OCI-LY7 (cell line): ENCODE measurements around the gene CCDC110. TPM values are rescaled to one million over a fixed set of nuclear protein-coding genes. Genes with fewer than 3 reads are reported as not detected.

Source experiments
- BruUV-seq: library from RNA; stranded (reverse); fragments of 400-500 nt; replicated peaks from 2 replicates; lab custom pipeline; 2021; lab: Mats Ljungman, UMichigan
- CTCF ChIA-PET: fragments of 300-600 bp; sonication (Branson Sonifier 250); formaldehyde crosslinking; loops from one replicate; lab custom pipeline; 2022; ENCODE audit warnings: antibody characterized with exemption; ENCODE audit not compliant: unreplicated experiment; lab: Charles Lee
- POLR2A ChIA-PET: fragments of 300-600 bp; sonication (Branson Sonifier 250); formaldehyde crosslinking; loops from one replicate; lab custom pipeline; 2022; ENCODE audit warnings: antibody characterized with exemption; lab: Charles Lee
- DNase-seq: peaks from one replicate; pipeline ENCODE4 v3.0.0-alpha.2; 2015; ENCODE audit warnings: low spot score
- H2AFZ ChIP-seq: fragments of 200-600 bp; sonication (generic), shearing (Covaris generic); 2 replicates; pipeline ENCODE4 v1.6.1; 2014; ENCODE audit warnings: mild to moderate bottlenecking, antibody characterized with exemption, low read length, moderate library complexity
- H3K27ac ChIP-seq: fragments of 200-600 bp; sonication (generic); 2 replicates; pipeline ENCODE4 v1.5.1; 2014; ENCODE audit warnings: mixed run types, low read depth, mild to moderate bottlenecking, moderate library complexity, low read length, inconsistent platforms; ENCODE audit not compliant: poor library complexity, severe bottlenecking
- H3K36me3 ChIP-seq: fragments of 200-600 bp; sonication (generic); 2 replicates; pipeline ENCODE4 v1.6.1; 2014; ENCODE audit warnings: mild to moderate bottlenecking, antibody characterized with exemption, low read length, moderate library complexity, mixed read lengths; ENCODE audit not compliant: insufficient read depth
- H3K4me1 ChIP-seq: fragments of 200-600 bp; sonication (generic); 2 replicates; pipeline ENCODE4 v1.5.1; 2014; ENCODE audit warnings: mild to moderate bottlenecking, low read length; ENCODE audit not compliant: insufficient read depth, poor library complexity, severe bottlenecking
- H3K4me2 ChIP-seq: fragments of 200-600 bp; sonication (generic); 2 replicates; pipeline ENCODE4 v1.6.1; 2014; ENCODE audit warnings: mild to moderate bottlenecking, low read length
- H3K4me3 ChIP-seq: fragments of 200-600 bp; sonication (generic); 2 replicates; pipeline ENCODE4 v1.5.1; 2014; ENCODE audit warnings: mild to moderate bottlenecking, low read depth, low read length; ENCODE audit not compliant: poor library complexity, severe bottlenecking
- H3K79me2 ChIP-seq: fragments of 200-600 bp; sonication (generic); 2 replicates; pipeline ENCODE4 v1.6.1; 2016; ENCODE audit warnings: low read depth, mild to moderate bottlenecking, low read length, moderate library complexity, mixed read lengths; ENCODE audit not compliant: insufficient read depth
- H3K9me2 ChIP-seq: fragments of 200-600 bp; sonication (generic); 2 replicates; pipeline ENCODE4 v1.6.1; 2016; ENCODE audit warnings: mild to moderate bottlenecking, low read length, mixed read lengths; ENCODE audit not compliant: insufficient read depth
- H3K9me3 ChIP-seq: fragments of 200-600 bp; sonication (generic); 2 replicates; pipeline ENCODE4 v1.6.1; 2014; ENCODE audit warnings: mild to moderate bottlenecking, mixed run types, low read length, mixed read lengths
- H4K20me1 ChIP-seq: fragments of 200-600 bp; sonication (generic); 2 replicates; pipeline ENCODE4 v1.6.1; 2014; ENCODE audit warnings: mild to moderate bottlenecking, antibody characterized with exemption, low read length, moderate library complexity, mixed read lengths; ENCODE audit not compliant: insufficient read depth
- EZH2phosphoT487 ChIP-seq: fragments of 200-600 bp; sonication (generic); IDR thresholded peaks from 2 replicates; pipeline ENCODE4 v1.6.1; 2018; ENCODE audit warnings: low read depth, borderline replicate concordance, mild to moderate bottlenecking, mixed run types, antibody characterized with exemption, low read length, moderate library complexity, mixed read lengths
- intact Hi-C: fragments of 100-400 bp; cut with micrococcal nuclease; formaldehyde crosslinking; loops from one replicate; pipeline ENCODE4 v1.10.0; 2022; ENCODE audit not compliant: unreplicated experiment
- total RNA-seq, 2 experiments: library from RNA; depleted of rRNA in 1 of 2; stranded (reverse); fragments of >200 nt in 1 of 2; shearing (Covaris generic) in 1 of 2; gene quantifications; 2 replicates each; pipeline ENCODE4 v1.2.3, GENCODE V29; 2014 to 2022
- TF ChIP-seq, protein P1 (sequence below): fragments of 200-600 bp; sonication (generic); conservative IDR thresholded peaks from 2 replicates; pipeline ENCODE4 v1.5.1; 2014; ENCODE audit warnings: mild to moderate bottlenecking, antibody characterized with exemption, low read length, moderate library complexity, mixed read lengths

CCDC110 gene
- total RNA-seq, 2 experiments from 2014 or later, result 1.7 to 12.0 TPM

DNA sequence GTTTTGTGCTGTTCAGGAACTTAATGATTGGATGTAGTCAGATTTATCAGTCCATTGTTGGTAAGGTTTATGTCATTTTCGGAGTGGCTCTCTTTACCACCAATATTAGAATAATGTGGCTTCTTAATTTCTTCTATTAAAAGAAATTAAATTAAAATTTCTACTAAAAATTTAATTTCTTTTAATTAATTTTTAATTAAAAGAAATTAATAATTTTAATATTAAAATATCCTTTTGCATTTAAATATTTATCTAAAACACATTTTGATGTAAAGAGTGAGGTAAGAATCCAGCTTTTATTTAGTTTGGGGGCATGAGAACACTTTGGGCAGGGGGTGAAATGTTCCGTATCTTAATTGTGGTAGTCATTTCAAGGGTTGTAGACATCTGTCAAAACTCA lies 30.1 kb downstream of the CCDC110 start:
- Histone ChIP-seq H3K4me3 (no peak overlapping the region), H3K36me3 (no peaks in the 10 kb centered on the region), H3K9me2 (no peaks in the 10 kb centered on the region), H3K4me1 (no peaks in the 10 kb centered on the region), H3K27ac (no peak overlapping the region), H3K4me2 (no peak overlapping the region), H2AFZ (no peak overlapping the region), H3K9me3 (no peaks in the 10 kb centered on the region), H3K79me2 (no peaks in the 10 kb centered on the region), H4K20me1 (no peaks in the 10 kb centered on the region)
- TF ChIP-seq, protein P1, sequence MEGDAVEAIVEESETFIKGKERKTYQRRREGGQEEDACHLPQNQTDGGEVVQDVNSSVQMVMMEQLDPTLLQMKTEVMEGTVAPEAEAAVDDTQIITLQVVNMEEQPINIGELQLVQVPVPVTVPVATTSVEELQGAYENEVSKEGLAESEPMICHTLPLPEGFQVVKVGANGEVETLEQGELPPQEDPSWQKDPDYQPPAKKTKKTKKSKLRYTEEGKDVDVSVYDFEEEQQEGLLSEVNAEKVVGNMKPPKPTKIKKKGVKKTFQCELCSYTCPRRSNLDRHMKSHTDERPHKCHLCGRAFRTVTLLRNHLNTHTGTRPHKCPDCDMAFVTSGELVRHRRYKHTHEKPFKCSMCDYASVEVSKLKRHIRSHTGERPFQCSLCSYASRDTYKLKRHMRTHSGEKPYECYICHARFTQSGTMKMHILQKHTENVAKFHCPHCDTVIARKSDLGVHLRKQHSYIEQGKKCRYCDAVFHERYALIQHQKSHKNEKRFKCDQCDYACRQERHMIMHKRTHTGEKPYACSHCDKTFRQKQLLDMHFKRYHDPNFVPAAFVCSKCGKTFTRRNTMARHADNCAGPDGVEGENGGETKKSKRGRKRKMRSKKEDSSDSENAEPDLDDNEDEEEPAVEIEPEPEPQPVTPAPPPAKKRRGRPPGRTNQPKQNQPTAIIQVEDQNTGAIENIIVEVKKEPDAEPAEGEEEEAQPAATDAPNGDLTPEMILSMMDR, result no peak
- TF ChIP-seq EZH2phosphoT487, result no peak
- no TSS peak for BruUV-seq
- no peak for DNase-seq
- POLR2A ChIA-PET, result interaction anchor here (0.6 to 1.3 kb wide), 3 partner anchors 11 to 16 kb away, joined by 3 to 4 read pairs (median 3); no protein-coding TSS in a partner anchor
- CTCF ChIA-PET, result no interaction called here
- intact Hi-C loops, result no loop called here

DNA sequence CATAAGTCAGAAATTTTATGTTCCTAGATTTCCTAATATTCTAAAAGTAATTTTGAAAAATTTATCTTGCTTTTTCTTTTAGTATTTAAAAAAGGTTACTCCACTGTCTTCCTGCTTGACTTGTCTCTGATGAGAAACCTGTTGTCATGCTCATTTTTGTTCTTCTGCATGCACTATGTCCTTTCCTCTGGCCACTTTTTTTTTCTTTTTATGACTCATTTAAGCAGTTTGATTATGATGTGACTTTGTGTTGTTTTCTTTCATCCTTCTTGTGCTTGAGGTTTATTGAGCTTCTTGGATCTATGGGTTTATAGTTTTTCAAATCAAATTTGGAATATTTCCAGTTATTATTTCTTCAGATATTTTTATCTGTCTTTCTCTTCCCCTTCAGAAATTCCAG lies 33.7 kb downstream of the CCDC110 start:
- no peaks in the 10 kb centered on the region for H3K9me3 ChIP-seq
- H4K20me1 ChIP-seq, result no peaks in the 10 kb centered on the region
- H3K4me1 ChIP-seq, result no peaks in the 10 kb centered on the region
- intact Hi-C loops, result no loop called here
- no peaks in the 10 kb centered on the region for H3K36me3 ChIP-seq
- ChIA-PET POLR2A (interaction anchor here (0.6 to 1.7 kb wide), 3 partner anchors 11 to 15 kb away, joined by 3 to 5 read pairs (median 5); partner anchors contain the start of gene UFSP2), CTCF (no interaction called here)
- no peak overlapping the region for H2AFZ ChIP-seq
- no peak overlapping the region for H3K4me3 ChIP-seq
- DNase-seq, result no peak
- no peak overlapping the region for H3K4me2 ChIP-seq
- BruUV-seq, result no TSS peak
- no peaks in the 10 kb centered on the region for H3K9me2 ChIP-seq
- no peaks in the 10 kb centered on the region for H3K79me2 ChIP-seq
- TF ChIP-seq, protein P1, result no peak
- TF ChIP-seq EZH2phosphoT487, result no peak
- H3K27ac ChIP-seq, result no peak overlapping the region

DNA sequence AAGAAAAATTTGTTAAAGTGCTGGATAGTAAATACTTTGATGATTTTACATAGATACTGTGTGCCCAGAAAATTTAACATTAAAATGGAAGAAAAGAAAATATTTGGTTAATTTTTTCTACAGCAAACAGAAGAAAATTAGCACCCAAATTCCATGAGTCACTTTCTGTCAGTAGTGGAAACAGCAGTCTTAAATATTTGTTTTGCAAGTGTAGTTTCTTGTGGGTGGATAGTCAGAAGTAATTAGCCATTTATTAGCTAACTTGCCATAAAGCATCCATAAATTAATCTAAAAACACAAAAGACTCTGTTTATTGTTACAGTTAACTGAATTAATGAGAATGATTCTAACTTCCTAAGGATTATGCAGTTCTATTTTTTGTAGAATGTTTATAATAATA lies 36.1 kb downstream of the CCDC110 start:
- H3K79me2 ChIP-seq, result no peaks in the 10 kb centered on the region
- H2AFZ ChIP-seq, result no peak overlapping the region
- intact Hi-C loops, result no loop called here
- TF ChIP-seq, protein P1, result no peak
- no peak for TF ChIP-seq EZH2phosphoT487
- POLR2A ChIA-PET, result interaction anchor here (1.1 kb wide), 1 partner anchor 11 kb away, joined by 3 read pairs; no protein-coding TSS in a partner anchor
- no peak overlapping the region for H3K4me2 ChIP-seq
- BruUV-seq, result no TSS peak
- H3K4me3 ChIP-seq, result no peak overlapping the region
- H3K9me2 ChIP-seq, result no peaks in the 10 kb centered on the region
- no peak overlapping the region for H3K27ac ChIP-seq
- no peaks in the 10 kb centered on the region for H4K20me1 ChIP-seq
- no peaks in the 10 kb centered on the region for H3K9me3 ChIP-seq
- H3K4me1 ChIP-seq, result no peaks in the 10 kb centered on the region
- DNase-seq, result no peak
- H3K36me3 ChIP-seq, result no peaks in the 10 kb centered on the region
- CTCF ChIA-PET, result no interaction called here
